GM12878 (cell line): ENCODE results near the gene COL7A1. TPM values are rescaled to one million over a fixed set of nuclear protein-coding genes. Genes with fewer than 3 reads are reported as not detected.

Source experiments
- ATAC-seq: fragments of 200-7000 bp; cut with Tn5 transposase; 3 replicates; pipeline ENCODE4 v1.9.1; 2020; ENCODE audit warnings: mild to moderate bottlenecking, moderate library complexity
- BruUV-seq: library from RNA; stranded (reverse); fragments of 400-500 nt; replicated peaks from 2 replicates; lab custom pipeline; 2021; lab: Mats Ljungman, UMichigan
- CTCF ChIA-PET: fragments of 300-600 bp; sonication (Branson Sonifier 250); formaldehyde crosslinking; extraction: SDS; loops from one replicate; lab custom pipeline; 2021; ENCODE audit warnings: inconsistent platforms; lab: Yijun Ruan, JAX
- POLR2A ChIA-PET: fragments of 350-600 bp; formaldehyde crosslinking; extraction: SDS; loops from one replicate; lab custom pipeline; 2021; ENCODE audit warnings: inconsistent platforms; lab: Charles Lee
- RAD21 ChIA-PET: fragments of 300-600 bp; sonication (Branson Sonifier 250); formaldehyde crosslinking; loops from one replicate; lab custom pipeline; 2023; ENCODE audit warnings: antibody characterized with exemption; ENCODE audit not compliant: unreplicated experiment; lab: Charles Lee
- SMC1A ChIA-PET: fragments of 300-600 bp; sonication (Branson Sonifier 250); formaldehyde crosslinking; loops from one replicate; lab custom pipeline; 2023; ENCODE audit not compliant: unreplicated experiment, uncharacterized antibody; lab: Charles Lee
- DNase-seq: peaks from one replicate; pipeline ENCODE4 v3.0.0-alpha.2; 2011; ENCODE audit warnings: low read depth, low spot score
- FAIRE-seq: peaks from 3 replicates; lab custom pipeline; 2011; peaks lifted over from hg19 to GRCh38; lab: Jason Lieb, UNC
- H2AFZ ChIP-seq: 2 replicates; pipeline ENCODE4 v1.6.0; 2011; ENCODE audit warnings: low read depth, low read length, control low read depth; ENCODE audit not compliant: control insufficient read depth
- H3K27ac ChIP-seq: 2 replicates; pipeline ENCODE4 v1.5.1; 2011; ENCODE audit warnings: control low read depth; ENCODE audit not compliant: control insufficient read depth, insufficient read depth
- H3K27me3 ChIP-seq, 2 experiments: replicated peaks in 1 of 2; 2 replicates each; pipeline versions ENCODE4 v1.6.0 to v1.6.1; 2011; ENCODE audit warnings: low read length in 1 of 2; ENCODE audit not compliant: control insufficient read depth in 2 of 2, insufficient read depth in 2 of 2
- H3K36me3 ChIP-seq, 2 experiments: 2 replicates each; pipeline ENCODE4 v1.5.1; 2011; ENCODE audit warnings: low read length in 1 of 2; ENCODE audit not compliant: control insufficient read depth in 2 of 2, insufficient read depth in 2 of 2
- H3K4me1 ChIP-seq: 2 replicates; pipeline ENCODE4 v1.6.1; 2011; ENCODE audit warnings: mild to moderate bottlenecking, low read length, moderate library complexity, mixed read lengths; ENCODE audit not compliant: control insufficient read depth, insufficient read depth
- H3K4me2 ChIP-seq: 2 replicates; pipeline ENCODE4 v1.6.0; 2011; ENCODE audit warnings: control low read depth; ENCODE audit not compliant: control insufficient read depth, insufficient read depth
- H3K4me3 ChIP-seq: fragments of 200-600 bp; sonication (generic); 2 replicates; pipeline ENCODE4 v1.5.1; 2016
- H3K79me2 ChIP-seq: 2 replicates; pipeline ENCODE4 v1.6.0; 2011; ENCODE audit warnings: low read length; ENCODE audit not compliant: control insufficient read depth, insufficient read depth
- H3K9ac ChIP-seq: 2 replicates; pipeline ENCODE4 v1.8.0; 2011; ENCODE audit warnings: low read length, control low read depth, mixed read lengths; ENCODE audit not compliant: control insufficient read depth, insufficient read depth
- H3K9me3 ChIP-seq: replicated peaks from 3 replicates; pipeline ENCODE4 v1.5.1; 2011; ENCODE audit warnings: mild to moderate bottlenecking, low read length; ENCODE audit not compliant: control insufficient read depth, insufficient read depth
- H4K20me1 ChIP-seq: 2 replicates; pipeline ENCODE4 v1.6.0; 2011; ENCODE audit not compliant: control insufficient read depth, insufficient read depth
- BCLAF1 ChIP-seq: fragments of 450-650 bp; IDR thresholded peaks from 2 replicates; pipeline ENCODE4 v1.6.1; 2017; ENCODE audit warnings: antibody characterized with exemption, mild to moderate bottlenecking, moderate library complexity
- IRF4 ChIP-seq: IDR thresholded peaks from 2 replicates; pipeline ENCODE4 v1.6.1; 2011; ENCODE audit warnings: low read depth, low read length
- KAT2A ChIP-seq: conservative IDR thresholded peaks from 2 replicates; pipeline ENCODE4 v1.6.1; 2011; ENCODE audit warnings: low read depth, low read length; ENCODE audit not compliant: control insufficient read depth
- NFYB ChIP-seq: IDR thresholded peaks from 2 replicates; pipeline ENCODE4 v1.6.1; 2011; ENCODE audit warnings: low read depth, mild to moderate bottlenecking, low read length, improper control_type of control experiment, moderate library complexity; ENCODE audit not compliant: insufficient read depth
- POLR2A ChIP-seq: IDR thresholded peaks from 2 replicates; pipeline ENCODE4 v1.6.1; 2011; ENCODE audit warnings: low read depth, mild to moderate bottlenecking, low read length
- RCOR1 ChIP-seq: conservative IDR thresholded peaks from 2 replicates; pipeline ENCODE4 v1.6.1; 2012; ENCODE audit warnings: low read depth, low read length, improper control_type of control experiment
- SMAD1 ChIP-seq: fragments of 450-650 bp; IDR thresholded peaks from 2 replicates; pipeline ENCODE4 v1.6.1; 2018; ENCODE audit warnings: mild to moderate bottlenecking, low read depth; ENCODE audit not compliant: partially characterized antibody
- TARDBP ChIP-seq: IDR thresholded peaks from 2 replicates; pipeline ENCODE4 v1.6.1; 2016; ENCODE audit warnings: borderline replicate concordance
- ZBED1 ChIP-seq: IDR thresholded peaks from 2 replicates; pipeline ENCODE4 v1.6.1; 2016; ENCODE audit warnings: borderline replicate concordance
- ZBTB11 ChIP-seq: fragments of 450-650 bp; formaldehyde crosslinking; IDR thresholded peaks from 2 replicates; pipeline ENCODE4 v1.5.0; 2022; ENCODE audit warnings: mild to moderate bottlenecking, missing genetic modification characterization
- ZNF217 ChIP-seq: fragments of 450-650 bp; IDR thresholded peaks from 2 replicates; pipeline ENCODE4 v1.6.1; 2017; ENCODE audit warnings: antibody characterized with exemption, mild to moderate bottlenecking
- WGBS: methylation state at CpG from one replicate; pipeline ENCODE4 v1.1.6; 2016; ENCODE audit warnings: low lambda C conversion rate; ENCODE audit not compliant: insufficient replicate concordance, insufficient coverage; ENCODE audit errors: missing lambda C conversion rate; 5-methylcytosine and 5-hydroxymethylcytosine counted together
- in situ Hi-C: fragments of 300-500 bp; cut with MboI; formaldehyde crosslinking; loops from 9 replicates; pipeline ENCODE4 v1.14.3; 2018; ENCODE audit warnings: mixed read lengths
- intact Hi-C: fragments of 100-400 bp; cut with micrococcal nuclease; formaldehyde crosslinking; loops from one replicate; pipeline ENCODE4 v1.14.2; 2022; ENCODE audit not compliant: unreplicated experiment
- polyA plus RNA-seq, 11 experiments: library from polyadenylated mRNA; depleted of rRNA in 4 of 11; unstranded in 6 of 11; stranded (reverse) in 5 of 11; fragments of >200 nt; fragmentation: Nextera tagmentation in 4 of 11; fragmentation: Illumina TruSeq in 1 of 11; extraction: Ambion mirVana in 4 of 11; extraction: Trizol in 1 of 11; gene quantifications; 1 replicate in 1 of 11; 2 replicates in 10 of 11; pipeline versions ENCODE4 v1.2.1 to v1.2.3, GENCODE V29; 2011 to 2016; ENCODE audit warnings: inconsistent platforms in 2 of 11, missing spikeins in 2 of 11, low read depth in 1 of 11
- total RNA-seq, 4 experiments: library from RNA; depleted of rRNA in 3 of 4; stranded (reverse); fragments of >200 nt in 3 of 4; fragmentation: Illumina TruSeq in 1 of 4; extraction: Trizol in 1 of 4; gene quantifications; 2 replicates each; pipeline versions ENCODE4 v1.2.1 to v1.2.3, GENCODE V29; 2013 to 2021

COL7A1 gene
- total and polyA plus RNA-seq, 10 of the 15 experiments (the other 5 are each of a cell fraction or from before 2014, with no cell fraction given) = 0.01 to 1.9 (median 0.29) TPM; not detected in 1

GRCh38 chr3:48599509-48600285, 4.6 kb upstream of the COL7A1 start:
- Histone ChIP-seq H3K9ac (no peak overlapping the region), H3K4me1 (no peaks in the 10 kb centered on the region; the same call in 1 of the 2 replicates), H4K20me1 (peaks cover 4% of the 10 kb centered on the region; the same call in 1 of the 2 replicates), H2AFZ (no peak overlapping the region), H3K79me2 (no peaks in the 10 kb centered on the region), H3K4me3 (no peak overlapping the region), H3K4me2 (no peak overlapping the region), H3K36me3 (peaks cover 34 to 44% of the 10 kb centered on the region in 2 experiments), H3K27ac (no peak overlapping the region), H3K9me3 (no peaks in the 10 kb centered on the region), H3K27me3 (peaks cover 0 to 2% of the 10 kb centered on the region in 2 experiments; a peak in 1 of 4 replicates)
- ChIA-PET SMC1A (no interaction called here), CTCF (no interaction called here), POLR2A (no interaction called here), RAD21 (no interaction called here)
- BruUV-seq = no TSS peak
- FAIRE-seq = no peak
- WGBS = 97% methylated on average over 12 of the region's 12 CpGs
- ATAC-seq = no peak
- no peak for DNase-seq
- TF ChIP-seq IRF4 = no peak
- TF ChIP-seq RCOR1 = no peak
- in situ Hi-C loops (no loop called here), intact Hi-C loops (no loop called here)

- H2AFZ ChIP-seq = no peak overlapping the region
- ChIA-PET CTCF (no interaction called here), POLR2A (no interaction called here), RAD21 (no interaction called here), SMC1A (no interaction called here)
- in situ Hi-C loops (no loop called here), intact Hi-C loops (no loop called here)
- H3K4me3 ChIP-seq = no peak overlapping the region
- ATAC-seq (no peak), FAIRE-seq (no peak), DNase-seq (no peak)
- H3K79me2 ChIP-seq = no peaks in the 10 kb centered on the region
- peaks cover 28 to 40% of the 10 kb centered on the region in 2 experiments for H3K36me3 ChIP-seq
- BruUV-seq = no TSS peak
- H3K4me2 ChIP-seq = no peak overlapping the region
- H3K9me3 ChIP-seq = no peaks in the 10 kb centered on the region
- H3K4me1 ChIP-seq = no peaks in the 10 kb centered on the region; the same call in 1 of the 2 replicates
- WGBS = 96% methylated on average over 11 of the region's 11 CpGs
- peaks cover 0 to 5% of the 10 kb centered on the region in 2 experiments; a peak in 1 of 4 replicates for H3K27me3 ChIP-seq
- no peak overlapping the region for H3K27ac ChIP-seq
- peaks cover 2% of the 10 kb centered on the region; the same call in 1 of the 2 replicates for H4K20me1 ChIP-seq
- no peak overlapping the region for H3K9ac ChIP-seq
- no peak for TF ChIP-seq BCLAF1
- no peak for TF ChIP-seq KAT2A
- no peak for TF ChIP-seq ZBTB11
- no peak for TF ChIP-seq NFYB
- no peak for TF ChIP-seq ZNF217
- TF ChIP-seq ZBED1 = no peak
- no peak for TF ChIP-seq SMAD1
- no peak for TF ChIP-seq TARDBP
- no peak for TF ChIP-seq POLR2A
These were observed 4.0 kb upstream of the COL7A1 start for GRCh38 chr3:48599077-48599501.
